ENCODE measurements around the gene MAP3K1. TPM values are rescaled to one million over a fixed set of nuclear protein-coding genes. Genes with fewer than 3 reads are reported as not detected.

The MAP3K1 gene
- total RNA-seq, 4 donors from 2014 or later = 4.2 to 6.8 (median 5.4) TPM

DNA sequence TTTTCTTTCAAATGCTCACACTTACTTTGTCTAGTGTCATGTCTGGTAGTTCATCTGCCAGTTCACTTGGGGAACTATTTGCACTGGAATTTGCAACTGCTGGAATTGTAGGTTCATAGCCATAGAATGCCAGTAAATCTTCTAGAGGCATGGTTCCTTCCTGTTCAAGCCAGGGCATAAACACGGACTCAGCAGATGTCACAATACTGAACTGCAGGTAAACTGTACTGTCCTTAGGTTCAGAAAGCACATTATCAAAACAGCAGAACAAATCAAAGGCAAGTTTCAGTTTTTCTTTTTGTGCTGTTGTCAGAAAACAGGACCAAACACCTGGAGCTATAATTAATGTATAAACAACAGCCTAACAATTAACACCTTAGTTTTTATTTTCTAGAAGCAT is 123.5 kb downstream of the MAP3K1 start:
- Histone ChIP-seq H3K36me3 (peaks cover 0 to 86% of the 10 kb centered on the region in 2 donors), H3K9me3 (no peaks in the 10 kb centered on the region), H3K27ac (no peak overlapping the region), H3K4me1 (peaks cover 0 to 5% of the 10 kb centered on the region in 2 donors), H3K4me3 (no peak overlapping the region), H3K27me3 (no peaks in the 10 kb centered on the region)
- DNase-seq = no peak
- in situ Hi-C loops (cut with MboI; ENCODE audit: low sequenced_read_pairs in 4 of 4) (no loop called here), intact Hi-C loops (cut with DNase I; ENCODE audit: low total_unique reads) (no loop called here)
- ATAC-seq = no peak
- TF ChIP-seq CTCF (IDR thresholded peaks at IDR 0.05 in 4 of 5, conservative IDR thresholded peaks at IDR 0.05 in 1 of 5) (no peak), POLR2A (IDR thresholded peaks at IDR 0.05) (no peak)

DNA sequence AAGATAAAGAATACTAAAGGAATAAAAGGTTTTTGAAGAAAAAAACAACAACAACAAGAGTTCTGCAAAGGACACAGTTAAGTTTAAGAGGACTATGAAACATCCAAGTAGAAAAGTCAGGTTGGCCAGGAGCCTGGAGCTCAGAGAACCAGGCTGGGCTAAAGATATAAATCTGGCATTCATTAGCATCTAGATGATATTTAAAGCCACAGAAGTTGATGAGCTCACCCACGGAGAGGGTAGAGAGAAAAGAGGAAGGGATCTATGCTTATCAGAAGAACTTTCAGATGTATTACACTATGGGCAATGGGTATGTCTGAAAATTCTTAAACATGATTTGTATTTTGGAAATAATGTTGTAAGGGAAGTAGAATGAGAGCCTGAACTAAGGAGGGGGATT is 126.6 kb downstream of the MAP3K1 start:
- H3K27ac ChIP-seq = no peak overlapping the region
- TF ChIP-seq CTCF (IDR thresholded peaks at IDR 0.05 in 4 of 5, conservative IDR thresholded peaks at IDR 0.05 in 1 of 5) (no peak), POLR2A (IDR thresholded peaks at IDR 0.05) (no peak)
- H3K4me3 ChIP-seq = no peak overlapping the region
- ATAC-seq (no peak), DNase-seq (no peak)
- intact Hi-C loops (cut with DNase I; ENCODE audit: low total_unique reads) (no loop called here), in situ Hi-C loops (cut with MboI; ENCODE audit: low sequenced_read_pairs in 4 of 4) (no loop called here)
- H3K27me3 ChIP-seq = no peaks in the 10 kb centered on the region
- peaks cover 0 to 5% of the 10 kb centered on the region in 2 donors for H3K4me1 ChIP-seq
- H3K9me3 ChIP-seq = no peaks in the 10 kb centered on the region
- H3K36me3 ChIP-seq = peaks cover 0 to 84% of the 10 kb centered on the region in 2 donors

Other genes starting within 250 kb of the MAP3K1 start
- gene SETD9, start 94.0 kb downstream of the MAP3K1 start, total RNA-seq = 10 to 100 TPM in 3 of 4 donors, 1 to 10 TPM in 1; 7.0 to 29.1 (median 13.9) TPM
- 10 to 100 TPM; 12.2 to 33.4 (median 20.4) TPM for gene MIER3, start 136.6 kb downstream of the MAP3K1 start, total RNA-seq